Stomach (tissue), 4 donors: ENCODE results near the gene FGD3.

Experiments used
- EP300 ChIP-seq: sonication (generic); formaldehyde crosslinking; IDR thresholded peaks from one replicate; pipeline ENCODE4 v1.6.1; 2017; ENCODE audit warnings: antibody characterized with exemption
- TF ChIP-seq, protein P1 (sequence below), 7 experiments: fragments of 450-650 bp in 4 of 7; fragments of 200-600 bp in 3 of 7; sonication (generic) in 3 of 7; IDR thresholded peaks; one replicate each; pipeline ENCODE4 v1.5.1; 2016 to 2019; ENCODE audit warnings: antibody characterized with exemption in 7 of 7, control low read depth in 2 of 7, mild to moderate bottlenecking in 1 of 7

DNA sequence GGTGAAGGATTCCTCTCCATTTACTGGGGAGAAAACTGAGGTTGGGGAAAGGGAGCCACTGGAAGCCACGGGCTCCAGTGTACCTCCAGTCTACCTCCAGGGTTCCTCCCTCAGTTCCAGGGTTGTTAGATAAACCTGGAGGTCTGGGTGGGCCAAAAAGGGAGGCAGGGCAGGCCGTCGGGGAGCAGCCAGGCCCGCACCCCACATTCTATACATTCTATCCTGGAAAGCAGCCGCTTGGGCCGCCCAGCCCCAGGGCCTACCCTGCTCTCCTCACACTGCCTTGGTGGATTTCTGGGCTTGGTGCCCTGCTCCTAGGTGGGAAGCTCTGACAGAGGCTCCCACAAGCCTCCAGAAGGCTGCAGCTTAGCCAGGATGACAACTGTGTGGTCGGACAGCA, 93.1 kb downstream of the FGD3 start:
- TF ChIP-seq, protein P1, sequence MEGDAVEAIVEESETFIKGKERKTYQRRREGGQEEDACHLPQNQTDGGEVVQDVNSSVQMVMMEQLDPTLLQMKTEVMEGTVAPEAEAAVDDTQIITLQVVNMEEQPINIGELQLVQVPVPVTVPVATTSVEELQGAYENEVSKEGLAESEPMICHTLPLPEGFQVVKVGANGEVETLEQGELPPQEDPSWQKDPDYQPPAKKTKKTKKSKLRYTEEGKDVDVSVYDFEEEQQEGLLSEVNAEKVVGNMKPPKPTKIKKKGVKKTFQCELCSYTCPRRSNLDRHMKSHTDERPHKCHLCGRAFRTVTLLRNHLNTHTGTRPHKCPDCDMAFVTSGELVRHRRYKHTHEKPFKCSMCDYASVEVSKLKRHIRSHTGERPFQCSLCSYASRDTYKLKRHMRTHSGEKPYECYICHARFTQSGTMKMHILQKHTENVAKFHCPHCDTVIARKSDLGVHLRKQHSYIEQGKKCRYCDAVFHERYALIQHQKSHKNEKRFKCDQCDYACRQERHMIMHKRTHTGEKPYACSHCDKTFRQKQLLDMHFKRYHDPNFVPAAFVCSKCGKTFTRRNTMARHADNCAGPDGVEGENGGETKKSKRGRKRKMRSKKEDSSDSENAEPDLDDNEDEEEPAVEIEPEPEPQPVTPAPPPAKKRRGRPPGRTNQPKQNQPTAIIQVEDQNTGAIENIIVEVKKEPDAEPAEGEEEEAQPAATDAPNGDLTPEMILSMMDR (IDR thresholded peaks at IDR 0.05) = no peak
- no peak for TF ChIP-seq EP300
